Tibial nerve (tissue), 4 donors: Measurements from ENCODE around the gene BAHCC1. TPM values are rescaled to one million over a fixed set of nuclear protein-coding genes. Genes with fewer than 3 reads are reported as not detected.

Source experiments
- DNase-seq, 2 donors: peaks; one replicate each; pipeline ENCODE4 v3.0.0-alpha.2; 2019; ENCODE audit warnings: low spot score in 2 of 2
- H3K27ac ChIP-seq, 4 donors: fragments of 200-600 bp; sonication (generic) in 3 of 4; one replicate each; pipeline ENCODE4 v1.5.1; 2017 to 2019; ENCODE audit warnings: mild to moderate bottlenecking in 1 of 4
- H3K27me3 ChIP-seq, 2 donors: fragments of 200-600 bp; sonication (generic) in 1 of 2; one replicate each; pipeline versions ENCODE4 v1.5.1 to v1.6.0; 2017 to 2019
- H3K36me3 ChIP-seq, 3 donors: fragments of 200-600 bp; sonication (generic); one replicate each; pipeline ENCODE4 v1.5.1; 2018 to 2019
- H3K4me1 ChIP-seq, 4 donors: fragments of 200-600 bp; sonication (generic) in 3 of 4; one replicate each; pipeline ENCODE4 v1.5.1; 2017 to 2019
- H3K4me3 ChIP-seq, 4 donors: fragments of 200-600 bp; sonication (generic) in 3 of 4; one replicate each; pipeline ENCODE4 v1.5.1; 2017 to 2019; ENCODE audit warnings: mild to moderate bottlenecking in 1 of 4, moderate library complexity in 1 of 4
- H3K9me3 ChIP-seq, 4 donors: fragments of 200-600 bp; sonication (generic) in 3 of 4; one replicate each; pipeline ENCODE4 v1.5.1; 2017 to 2019
- EP300 ChIP-seq, 2 donors: sonication (generic); formaldehyde crosslinking; IDR thresholded peaks; one replicate each; pipeline ENCODE4 v1.6.1; 2017; ENCODE audit warnings: antibody characterized with exemption in 2 of 2, mild to moderate bottlenecking in 1 of 2
- POLR2A ChIP-seq, 2 donors: fragments of 450-650 bp; IDR thresholded peaks; one replicate each; pipeline ENCODE4 v1.6.1; 2017; ENCODE audit warnings: antibody characterized with exemption in 2 of 2, mild to moderate bottlenecking in 2 of 2, moderate library complexity in 2 of 2
- WGBS, 2 donors: methylation state at CpG; one replicate each; pipeline ENCODE4 v1.1.5; 2018; 5-methylcytosine and 5-hydroxymethylcytosine counted together
- total RNA-seq, 4 donors: library from RNA; depleted of rRNA; stranded (reverse); fragments of >200 nt; gene quantifications; one replicate each; pipeline ENCODE4 v1.1.0, GENCODE V29; 2016
- TF ChIP-seq, protein P1 (sequence below), 5 experiments: fragments of 200-600 bp in 3 of 5; fragments of 450-650 bp in 2 of 5; sonication (generic) in 3 of 5; IDR thresholded peaks; one replicate each; pipeline ENCODE4 v1.5.1; 2016 to 2019; ENCODE audit warnings: antibody characterized with exemption in 5 of 5, mild to moderate bottlenecking in 3 of 5, moderate library complexity in 2 of 5

The BAHCC1 gene
- total RNA-seq, 4 donors from 2014 or later = 15.1 to 38.7 (median 27.4) TPM

DNA sequence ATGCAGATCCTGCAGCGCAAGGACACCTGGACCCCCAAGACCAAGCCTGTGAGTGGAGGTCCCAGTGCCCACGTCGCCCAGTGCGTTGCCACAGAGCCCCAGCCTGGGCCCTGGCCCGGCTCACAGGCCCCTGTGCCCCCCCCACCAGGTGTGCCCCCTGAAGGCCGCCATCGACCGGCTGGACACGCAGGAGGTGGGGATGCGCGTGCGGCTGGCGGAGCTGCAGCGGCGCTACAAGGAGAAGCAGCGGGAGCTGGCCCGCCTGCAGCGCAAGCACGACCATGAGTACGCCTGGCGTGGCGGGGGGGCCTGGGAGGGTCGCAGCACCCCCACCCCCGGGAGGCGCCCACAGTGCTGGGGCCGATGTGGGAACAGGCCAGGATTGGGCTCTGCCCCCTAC is 56.6 kb downstream of the BAHCC1 start:
- no peaks in the 10 kb centered on the region for H3K27me3 ChIP-seq
- WGBS, 2 donors = 92% methylated on average over 17 to 25 of the region's 26 CpGs
- no peak for DNase-seq
- H3K4me3 ChIP-seq = no peak overlapping the region
- no peaks in the 10 kb centered on the region for H3K9me3 ChIP-seq
- H3K27ac ChIP-seq = no peak overlapping the region
- no peaks in the 10 kb centered on the region for H3K4me1 ChIP-seq
- peaks cover 0 to 74% (median 0%) of the 10 kb centered on the region in 3 donors for H3K36me3 ChIP-seq
- no peak for TF ChIP-seq EP300 (IDR thresholded peaks at IDR 0.05)
- no peak for TF ChIP-seq POLR2A (IDR thresholded peaks at IDR 0.05)
- TF ChIP-seq, protein P1, sequence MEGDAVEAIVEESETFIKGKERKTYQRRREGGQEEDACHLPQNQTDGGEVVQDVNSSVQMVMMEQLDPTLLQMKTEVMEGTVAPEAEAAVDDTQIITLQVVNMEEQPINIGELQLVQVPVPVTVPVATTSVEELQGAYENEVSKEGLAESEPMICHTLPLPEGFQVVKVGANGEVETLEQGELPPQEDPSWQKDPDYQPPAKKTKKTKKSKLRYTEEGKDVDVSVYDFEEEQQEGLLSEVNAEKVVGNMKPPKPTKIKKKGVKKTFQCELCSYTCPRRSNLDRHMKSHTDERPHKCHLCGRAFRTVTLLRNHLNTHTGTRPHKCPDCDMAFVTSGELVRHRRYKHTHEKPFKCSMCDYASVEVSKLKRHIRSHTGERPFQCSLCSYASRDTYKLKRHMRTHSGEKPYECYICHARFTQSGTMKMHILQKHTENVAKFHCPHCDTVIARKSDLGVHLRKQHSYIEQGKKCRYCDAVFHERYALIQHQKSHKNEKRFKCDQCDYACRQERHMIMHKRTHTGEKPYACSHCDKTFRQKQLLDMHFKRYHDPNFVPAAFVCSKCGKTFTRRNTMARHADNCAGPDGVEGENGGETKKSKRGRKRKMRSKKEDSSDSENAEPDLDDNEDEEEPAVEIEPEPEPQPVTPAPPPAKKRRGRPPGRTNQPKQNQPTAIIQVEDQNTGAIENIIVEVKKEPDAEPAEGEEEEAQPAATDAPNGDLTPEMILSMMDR (IDR thresholded peaks at IDR 0.05) = no peak

DNA sequence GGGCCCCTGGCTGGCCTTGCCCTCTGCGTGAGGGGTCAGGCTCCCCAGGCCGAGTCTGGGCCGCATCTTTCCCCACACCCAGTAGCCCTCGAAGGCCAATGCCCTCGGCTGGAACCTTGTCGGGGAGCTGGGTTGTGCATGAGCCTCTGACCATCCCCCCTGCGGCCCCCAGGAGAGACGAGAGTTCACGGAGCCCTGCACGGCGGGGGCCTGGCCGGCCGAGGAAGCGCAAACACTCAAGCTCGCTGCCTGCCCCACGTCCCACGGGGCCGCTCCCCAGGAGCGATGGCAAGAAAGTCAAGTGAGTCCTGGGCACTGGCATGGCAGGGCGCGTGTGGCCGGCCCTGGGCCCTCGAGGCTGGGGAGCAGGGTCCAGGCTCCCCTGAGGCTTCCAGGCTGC is 57.3 kb downstream of the BAHCC1 start:
- WGBS, 2 donors = 67 to 86% methylated on average over 6 to 7 of the region's 23 CpGs
- Histone ChIP-seq H3K36me3 (peaks cover 0 to 66% (median 0%) of the 10 kb centered on the region in 3 donors), H3K9me3 (no peaks in the 10 kb centered on the region), H3K27me3 (no peaks in the 10 kb centered on the region), H3K4me3 (no peak overlapping the region), H3K4me1 (no peaks in the 10 kb centered on the region), H3K27ac (no peak overlapping the region)
- no peak for DNase-seq
- no peak for TF ChIP-seq EP300 (IDR thresholded peaks at IDR 0.05)
- no peak for TF ChIP-seq POLR2A (IDR thresholded peaks at IDR 0.05)
- TF ChIP-seq, protein P1 (IDR thresholded peaks at IDR 0.05) = no peak

DNA sequence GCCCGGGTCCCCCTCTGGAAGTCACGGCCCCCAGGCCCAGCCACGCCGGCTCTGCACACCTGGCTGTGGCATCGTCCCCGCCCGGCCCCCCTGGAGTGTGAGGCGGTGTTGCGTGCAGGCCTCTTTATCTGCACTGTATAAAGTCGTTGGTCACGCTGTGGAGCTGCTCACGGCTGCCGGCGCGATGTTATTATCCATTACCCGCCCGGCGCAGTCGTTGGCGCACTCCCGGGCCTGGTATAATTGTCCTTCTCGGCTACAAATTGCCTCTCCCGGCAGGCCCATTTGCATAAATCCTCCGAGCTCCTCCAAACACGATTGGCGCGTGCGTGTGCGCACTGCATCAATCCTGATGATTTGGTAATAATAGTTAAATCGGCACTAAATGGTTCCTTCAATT is 57.8 kb downstream of the BAHCC1 start:
- Histone ChIP-seq H3K4me3 (no peak overlapping the region), H3K36me3 (peaks cover 0 to 64% (median 0%) of the 10 kb centered on the region in 3 donors), H3K9me3 (no peaks in the 10 kb centered on the region), H3K27me3 (no peaks in the 10 kb centered on the region), H3K27ac (no peak overlapping the region), H3K4me1 (no peaks in the 10 kb centered on the region)
- 81 to 87% methylated on average over 26 to 30 of the region's 30 CpGs for WGBS, 2 donors
- TF ChIP-seq EP300 (IDR thresholded peaks at IDR 0.05) = no peak
- TF ChIP-seq POLR2A (IDR thresholded peaks at IDR 0.05) = no peak
- TF ChIP-seq, protein P1 (IDR thresholded peaks at IDR 0.05) = no peak
- DNase-seq = no peak

DNA sequence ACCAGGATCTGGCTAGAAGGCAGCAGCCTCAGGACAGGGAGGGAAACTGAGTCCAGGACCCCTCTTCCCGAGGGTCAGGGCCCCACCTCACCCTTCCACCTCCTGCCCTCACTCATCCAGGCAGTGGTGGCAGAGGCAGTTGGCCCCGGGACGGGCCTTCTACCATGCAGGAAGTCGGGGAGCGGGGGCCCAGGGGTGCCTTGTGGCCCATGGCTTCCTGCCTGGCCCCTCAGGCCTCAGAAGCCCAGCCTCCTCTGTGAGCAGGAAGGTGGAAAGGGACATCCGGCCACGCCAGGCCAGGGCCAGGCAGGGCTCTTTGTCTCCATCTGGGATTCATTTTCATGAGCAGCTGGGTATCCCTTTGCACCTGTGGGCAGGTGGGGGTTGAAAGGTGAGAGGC is 58.5 kb downstream of the BAHCC1 start:
- TF ChIP-seq, protein P1 (IDR thresholded peaks at IDR 0.05) = no peak
- TF ChIP-seq EP300 (IDR thresholded peaks at IDR 0.05) = no peak
- no peak for TF ChIP-seq POLR2A (IDR thresholded peaks at IDR 0.05)
- WGBS, 2 donors = 57 to 74% methylated on average over 7 of the region's 7 CpGs
- H3K36me3 ChIP-seq = peaks cover 0 to 64% (median 0%) of the 10 kb centered on the region in 3 donors
- H3K27ac ChIP-seq = no peak overlapping the region
- H3K27me3 ChIP-seq = no peaks in the 10 kb centered on the region
- no peak overlapping the region for H3K4me3 ChIP-seq
- no peaks in the 10 kb centered on the region for H3K4me1 ChIP-seq
- no peaks in the 10 kb centered on the region for H3K9me3 ChIP-seq
- no peak for DNase-seq

DNA sequence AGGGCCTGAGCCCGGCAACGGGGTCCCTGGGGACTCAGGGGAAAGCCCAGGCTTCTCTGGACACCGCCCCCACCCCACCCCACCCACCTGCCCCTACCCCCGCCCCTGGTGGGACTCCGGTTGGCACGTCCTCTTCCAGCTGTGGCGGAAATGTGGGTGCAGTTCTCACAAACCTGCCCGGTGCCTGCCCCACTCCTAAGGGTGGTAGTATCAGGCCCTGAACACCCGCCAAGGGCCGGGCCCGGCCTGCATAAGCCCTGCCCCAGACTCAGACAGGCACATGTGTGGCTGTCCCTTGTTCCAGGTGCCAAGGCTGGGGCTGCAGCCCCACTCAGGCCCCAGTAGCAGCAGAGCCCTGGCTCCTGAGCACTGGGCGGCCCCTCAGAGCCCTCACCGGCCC is 59.2 kb downstream of the BAHCC1 start:
- no peak overlapping the region for H3K4me3 ChIP-seq
- no peak for DNase-seq
- TF ChIP-seq POLR2A (IDR thresholded peaks at IDR 0.05) = no peak
- TF ChIP-seq, protein P1 (IDR thresholded peaks at IDR 0.05) = no peak
- no peak for TF ChIP-seq EP300 (IDR thresholded peaks at IDR 0.05)
- no peaks in the 10 kb centered on the region for H3K9me3 ChIP-seq
- no peaks in the 10 kb centered on the region for H3K27me3 ChIP-seq
- H3K4me1 ChIP-seq = no peaks in the 10 kb centered on the region
- no peak overlapping the region for H3K27ac ChIP-seq
- H3K36me3 ChIP-seq = peaks cover 0 to 64% (median 0%) of the 10 kb centered on the region in 3 donors
- WGBS, 2 donors = 78 to 86% methylated on average over 10 to 12 of the region's 13 CpGs
